Ectodermal cell (in vitro differentiated cells): ENCODE results near the gene POU1F1. TPM values are rescaled to one million over a fixed set of nuclear protein-coding genes. Genes with fewer than 3 reads are reported as not detected.

ENCODE experiments used
- H3K27ac ChIP-seq: 2 replicates; pipeline ENCODE4 v1.7.0; 2013; ENCODE audit warnings: mild to moderate bottlenecking, low read depth, low read length; ENCODE audit not compliant: insufficient read depth, poor library complexity, severe bottlenecking
- H3K27me3 ChIP-seq: 2 replicates; pipeline ENCODE4 v1.7.0; 2013; ENCODE audit warnings: mild to moderate bottlenecking, low read length; ENCODE audit not compliant: insufficient read depth, control insufficient read depth, poor library complexity, severe bottlenecking
- H3K36me3 ChIP-seq: one replicate; pipeline ENCODE4 v1.7.0; 2013; ENCODE audit warnings: low read length; ENCODE audit not compliant: control insufficient read depth, insufficient read depth
- H3K4me1 ChIP-seq: one replicate; pipeline ENCODE4 v1.7.0; 2013; ENCODE audit warnings: low read length; ENCODE audit not compliant: control insufficient read depth, insufficient read depth
- H3K4me3 ChIP-seq: 2 replicates; pipeline ENCODE4 v1.7.0; 2013; ENCODE audit warnings: low read depth, low read length, control low read depth; ENCODE audit not compliant: insufficient read depth
- H3K9me3 ChIP-seq: 2 replicates; pipeline ENCODE4 v1.7.0; 2013; ENCODE audit warnings: mild to moderate bottlenecking, low read length, moderate library complexity; ENCODE audit not compliant: control insufficient read depth
- WGBS, 2 experiments: methylation state at CpG; one replicate each; pipeline ENCODE4 v1.1.7; 2013; ENCODE audit warnings: missing lambda C conversion rate in 2 of 2; 5-methylcytosine and 5-hydroxymethylcytosine counted together
- polyA plus RNA-seq, 4 experiments: library from polyadenylated mRNA; stranded (reverse); fragments of 50-300 nt; gene quantifications; one replicate each; pipeline ENCODE4 v1.2.3, GENCODE V29; 2013

POU1F1 gene, protein sequence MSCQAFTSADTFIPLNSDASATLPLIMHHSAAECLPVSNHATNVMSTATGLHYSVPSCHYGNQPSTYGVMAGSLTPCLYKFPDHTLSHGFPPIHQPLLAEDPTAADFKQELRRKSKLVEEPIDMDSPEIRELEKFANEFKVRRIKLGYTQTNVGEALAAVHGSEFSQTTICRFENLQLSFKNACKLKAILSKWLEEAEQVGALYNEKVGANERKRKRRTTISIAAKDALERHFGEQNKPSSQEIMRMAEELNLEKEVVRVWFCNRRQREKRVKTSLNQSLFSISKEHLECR
- not detected for polyA plus RNA-seq (2013, experiment 1 of 4)
- polyA plus RNA-seq (2013, experiment 2 of 4): not detected
- polyA plus RNA-seq (2013, experiment 3 of 4): not detected
- not detected for polyA plus RNA-seq (2013, experiment 4 of 4)

DNA sequence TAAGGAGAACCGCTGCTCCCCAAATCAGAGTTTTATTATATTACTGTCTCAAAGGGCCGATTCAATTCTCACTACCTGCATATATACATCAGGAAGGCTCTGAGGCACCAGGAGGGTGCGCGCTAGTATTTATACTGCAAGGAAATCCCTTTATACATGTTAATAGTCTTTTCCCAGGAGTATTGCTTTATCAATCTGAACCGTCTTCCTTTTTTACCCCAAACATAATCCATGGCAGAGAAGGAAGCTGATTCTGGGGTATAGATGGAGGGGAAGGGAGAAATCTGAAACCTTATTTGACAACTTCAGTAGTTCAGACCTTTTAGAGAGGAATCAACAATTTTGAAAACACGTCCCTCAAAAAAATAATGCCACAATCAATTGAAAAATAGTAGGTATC, at the start of gene POU1F1:
TSS of gene POU1F1 (minus strand) at position 101 of the 400 bp plus-strand sequence. CDS start 122 bp downstream, outside the sequence.
- H3K36me3 ChIP-seq: no peaks in the 10 kb centered on the region
- H3K4me3 ChIP-seq: no peak within 1 kb of the TSS
- H3K9me3 ChIP-seq: no peaks in the 10 kb centered on the region
- H3K4me1 ChIP-seq: no peaks in the 10 kb centered on the region
- no peaks in the 10 kb centered on the region for H3K27me3 ChIP-seq
- no peak within 1 kb of the TSS for H3K27ac ChIP-seq
- 90 to 95% methylated on average over 4 of the region's 6 CpGs for WGBS, 2 experiments

DNA sequence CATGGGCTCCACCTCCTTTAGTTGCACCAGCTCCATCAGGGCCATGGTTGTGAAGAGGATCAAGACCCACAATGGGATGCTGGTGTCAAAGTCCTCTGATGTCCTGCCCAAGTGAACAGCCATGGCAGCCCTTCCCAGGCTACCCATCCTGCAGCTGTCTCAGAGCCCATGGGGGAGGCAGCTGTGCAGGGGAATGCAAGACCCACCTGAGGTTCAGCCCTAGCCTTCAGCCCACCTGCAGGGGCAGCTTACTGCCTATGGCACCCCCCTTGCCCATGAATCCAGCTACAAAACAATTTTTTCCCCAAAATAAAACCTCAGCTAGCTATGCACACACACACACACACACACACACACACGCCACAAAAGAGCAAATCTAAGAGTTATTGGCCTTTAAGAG, 48.2 kb upstream of the POU1F1 start:
- WGBS, 2 experiments: no CpG with 5 or more reads among the region's 1 CpG
- no peaks in the 10 kb centered on the region for H3K4me1 ChIP-seq
- H3K9me3 ChIP-seq: no peaks in the 10 kb centered on the region
- H3K4me3 ChIP-seq: no peak overlapping the region
- H3K27ac ChIP-seq: no peak overlapping the region
- H3K36me3 ChIP-seq: no peaks in the 10 kb centered on the region
- H3K27me3 ChIP-seq: no peaks in the 10 kb centered on the region

DNA sequence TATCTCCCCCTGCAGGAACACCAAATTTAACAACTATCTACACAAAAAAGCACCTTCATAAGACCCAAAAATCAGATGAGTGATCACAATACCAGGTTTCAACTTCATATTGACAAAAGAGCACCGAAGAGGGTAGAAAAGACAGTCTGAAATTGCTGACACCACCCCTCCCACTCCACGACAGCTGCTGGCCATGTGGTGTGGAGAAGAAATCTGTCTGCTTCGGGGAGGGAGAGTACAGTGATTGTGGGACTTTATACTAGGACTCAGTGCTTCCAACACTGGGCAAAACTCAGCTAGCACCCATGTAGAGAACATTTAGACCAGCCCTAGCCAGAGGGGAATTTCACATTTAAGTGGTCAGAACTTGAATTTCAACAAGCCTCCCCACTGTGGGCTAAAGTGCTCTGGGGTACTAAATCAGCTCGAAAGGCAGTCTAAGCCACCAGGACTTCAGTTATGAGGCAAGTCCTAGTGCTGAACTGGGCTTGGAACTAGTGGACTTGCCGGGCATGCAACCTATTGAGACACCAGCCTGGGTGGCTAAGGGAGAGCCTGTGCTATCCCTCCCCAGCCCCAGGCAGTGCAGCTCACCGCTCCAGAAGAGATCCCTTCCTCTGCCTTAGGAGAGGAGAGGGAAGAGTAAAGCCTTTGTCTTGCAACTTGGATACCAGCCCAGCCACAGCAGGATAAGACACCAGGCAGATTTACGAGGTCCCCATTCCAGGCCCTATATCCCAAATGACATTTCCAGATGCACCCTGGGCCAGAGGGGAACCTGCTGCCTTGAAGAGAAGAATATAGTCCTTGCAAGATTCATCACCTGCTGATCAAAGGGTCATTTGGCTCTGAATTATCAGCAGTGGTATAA, 44.6 kb upstream of the POU1F1 start:
- Histone ChIP-seq H3K27me3 (no peaks in the 10 kb centered on the region), H3K4me3 (no peak overlapping the region), H3K36me3 (no peaks in the 10 kb centered on the region), H3K4me1 (no peaks in the 10 kb centered on the region), H3K27ac (no peak overlapping the region), H3K9me3 (no peaks in the 10 kb centered on the region)
- WGBS, 2 experiments: 92 to 93% methylated on average over 6 to 7 of the region's 7 CpGs

DNA sequence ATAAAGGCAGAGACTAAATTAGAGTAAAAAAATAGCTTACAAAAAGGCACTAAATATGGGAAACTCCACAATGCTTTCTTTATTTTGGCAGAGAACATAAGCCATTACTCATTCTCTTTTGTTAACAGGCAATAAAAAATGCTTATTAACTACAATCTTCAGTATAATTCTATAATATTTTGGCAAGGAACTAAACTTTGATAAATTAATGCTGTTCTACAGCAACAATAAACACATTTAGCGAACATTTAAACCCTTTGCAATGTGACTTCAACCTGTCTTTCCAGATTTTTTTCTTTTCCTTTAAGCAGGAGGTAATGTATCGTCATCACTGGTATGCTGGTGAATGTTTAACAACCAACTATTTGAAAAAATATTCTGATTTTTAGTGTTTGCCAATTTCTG, 42.2 kb upstream of the POU1F1 start:
- WGBS, 2 experiments: 81 to 82% methylated on average over 1 of the region's 2 CpGs

GRCh38 chr3:87317779-87318178, 41.4 kb upstream of the POU1F1 start:
- H3K27me3 ChIP-seq: no peaks in the 10 kb centered on the region
- no peak overlapping the region for H3K27ac ChIP-seq
- H3K36me3 ChIP-seq: no peaks in the 10 kb centered on the region
- H3K9me3 ChIP-seq: no peaks in the 10 kb centered on the region
- no CpG with 5 or more reads among the region's 4 CpGs for WGBS, 2 experiments
- H3K4me1 ChIP-seq: no peaks in the 10 kb centered on the region
- H3K4me3 ChIP-seq: no peak overlapping the region

More for the DNA sequence above, 42.2 kb upstream of the POU1F1 start:
- Histone ChIP-seq H3K27ac (no peak overlapping the region), H3K9me3 (no peaks in the 10 kb centered on the region), H3K4me3 (no peak overlapping the region), H3K4me1 (no peaks in the 10 kb centered on the region), H3K27me3 (no peaks in the 10 kb centered on the region), H3K36me3 (no peaks in the 10 kb centered on the region)

GRCh38 chr3:87313641-87314040, 37.3 kb upstream of the POU1F1 start:
- Histone ChIP-seq H3K36me3 (no peaks in the 10 kb centered on the region), H3K9me3 (no peaks in the 10 kb centered on the region), H3K27me3 (no peaks in the 10 kb centered on the region), H3K4me1 (no peaks in the 10 kb centered on the region), H3K4me3 (no peak overlapping the region), H3K27ac (no peak overlapping the region)
- 94 to 95% methylated on average over 1 of the region's 1 CpG for WGBS, 2 experiments

DNA sequence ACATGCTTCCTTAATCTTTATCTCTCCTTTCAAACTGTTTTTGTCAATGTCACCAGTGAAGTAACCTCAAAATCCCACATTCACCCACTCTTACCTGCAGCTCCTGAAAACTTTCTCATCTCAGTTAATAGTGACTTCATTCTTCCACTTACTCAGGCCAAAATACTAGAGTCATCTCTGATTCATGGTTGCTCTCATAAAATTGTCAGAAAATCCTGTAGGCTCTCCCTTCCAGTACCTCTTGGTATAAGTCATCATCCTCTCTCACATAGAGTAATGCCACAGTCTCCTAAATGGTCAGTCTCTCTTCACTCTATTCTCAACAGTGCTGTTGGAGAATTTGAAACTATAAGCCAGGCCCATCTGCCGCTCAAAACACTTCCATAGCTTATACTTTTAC, 34.9 kb upstream of the POU1F1 start:
- 91 to 96% methylated on average over 1 of the region's 1 CpG for WGBS, 2 experiments
- Histone ChIP-seq H3K27ac (no peak overlapping the region), H3K27me3 (no peaks in the 10 kb centered on the region), H3K4me1 (no peaks in the 10 kb centered on the region), H3K36me3 (no peaks in the 10 kb centered on the region), H3K4me3 (no peak overlapping the region), H3K9me3 (no peaks in the 10 kb centered on the region)

GRCh38 chr3:87309601-87310000, 33.2 kb upstream of the POU1F1 start:
- no peak overlapping the region for H3K27ac ChIP-seq
- 65 to 67% methylated on average over 3 of the region's 3 CpGs for WGBS, 2 experiments
- H3K27me3 ChIP-seq: no peaks in the 10 kb centered on the region
- H3K9me3 ChIP-seq: no peaks in the 10 kb centered on the region
- H3K4me1 ChIP-seq: no peaks in the 10 kb centered on the region
- H3K36me3 ChIP-seq: no peaks in the 10 kb centered on the region
- no peak overlapping the region for H3K4me3 ChIP-seq

GRCh38 chr3:87307805-87308204, 31.4 kb upstream of the POU1F1 start:
- H3K27ac ChIP-seq: no peak overlapping the region
- H3K36me3 ChIP-seq: no peaks in the 10 kb centered on the region
- H3K4me1 ChIP-seq: no peaks in the 10 kb centered on the region
- 96 to 97% methylated on average over 2 of the region's 2 CpGs for WGBS, 2 experiments
- no peaks in the 10 kb centered on the region for H3K9me3 ChIP-seq
- H3K27me3 ChIP-seq: no peaks in the 10 kb centered on the region
- no peak overlapping the region for H3K4me3 ChIP-seq

DNA sequence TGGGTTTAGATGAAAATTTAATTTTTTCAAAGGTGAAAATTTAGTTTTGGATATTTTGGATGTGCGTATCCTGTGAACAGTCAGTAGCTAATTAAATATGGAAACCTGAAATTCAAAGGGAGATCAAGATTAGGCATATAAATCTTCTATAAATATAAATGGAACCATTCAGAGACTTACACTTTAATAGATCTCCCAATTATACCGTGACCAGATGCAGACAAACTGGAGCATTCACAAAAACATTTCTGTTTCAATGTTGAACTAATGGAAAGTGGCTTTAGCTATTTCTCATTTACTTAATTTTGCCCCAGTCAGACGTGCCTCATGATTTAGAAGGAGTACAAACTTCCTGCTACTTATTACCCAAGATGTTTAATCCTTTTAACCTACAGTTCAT, 29.1 kb upstream of the POU1F1 start:
- H3K27me3 ChIP-seq: no peaks in the 10 kb centered on the region
- no peaks in the 10 kb centered on the region for H3K4me1 ChIP-seq
- WGBS, 2 experiments: 90 to 94% methylated on average over 2 of the region's 3 CpGs
- H3K27ac ChIP-seq: no peak overlapping the region
- H3K4me3 ChIP-seq: no peak overlapping the region
- no peaks in the 10 kb centered on the region for H3K36me3 ChIP-seq
- no peaks in the 10 kb centered on the region for H3K9me3 ChIP-seq
